Stimulated activated CD8-positive, alpha-beta memory T cell treated with anti-CD3 and anti-CD28 coated beads, Interleukin-4, amount 100 ng/mL, for 48 hours (primary cell): ENCODE measurements around the gene UNC13A.

ENCODE experiments used
- DNase-seq: peaks from one replicate; pipeline ENCODE4 v3.0.0-alpha.2; 2020

UNC13A gene

GRCh38 chr19:17624314-17624991 is 63.7 kb downstream of the UNC13A start:
- DNase-seq: no peak

GRCh38 chr19:17623224-17623935 is 64.8 kb downstream of the UNC13A start:
- no peak for DNase-seq

- no peak for DNase-seq
Observed at GRCh38 chr19:17620696-17621095, 67.5 kb downstream of the UNC13A start.

GRCh38 chr19:17618936-17619335 is 69.2 kb downstream of the UNC13A start:
- DNase-seq: no peak

- no peak for DNase-seq
Observed at GRCh38 chr19:17618281-17618903, 69.8 kb downstream of the UNC13A start.

GRCh38 chr19:17617807-17618192 is 70.4 kb downstream of the UNC13A start:
- no peak for DNase-seq

GRCh38 chr19:17616961-17617806 is 71.0 kb downstream of the UNC13A start:
- DNase-seq: peak; percentile 36

- DNase-seq: no peak
Observed at GRCh38 chr19:17616686-17616960, 71.5 kb downstream of the UNC13A start.

- no peak for DNase-seq
Observed at GRCh38 chr19:17615889-17616685, 72.1 kb downstream of the UNC13A start.

- no peak for DNase-seq
Observed at GRCh38 chr19:17614476-17614875, 73.7 kb downstream of the UNC13A start.

GRCh38 chr19:17611462-17612244 is 76.5 kb downstream of the UNC13A start:
- DNase-seq: no peak

- no peak for DNase-seq
Observed at GRCh38 chr19:17610384-17610783, 77.8 kb downstream of the UNC13A start.

- no peak for DNase-seq
Observed at GRCh38 chr19:17607936-17608335, 80.2 kb downstream of the UNC13A start.

GRCh38 chr19:17606590-17607185 is 81.5 kb downstream of the UNC13A start:
- no peak for DNase-seq

- peak; percentile 89 for DNase-seq
Observed at GRCh38 chr19:17605761-17606589, 82.2 kb downstream of the UNC13A start.

- no peak for DNase-seq
Observed at GRCh38 chr19:17605117-17605516, 83.0 kb downstream of the UNC13A start.

GRCh38 chr19:17604372-17605025 is 83.7 kb downstream of the UNC13A start:
- no peak for DNase-seq

GRCh38 chr19:17602872-17603510 is 85.2 kb downstream of the UNC13A start:
- DNase-seq: no peak

GRCh38 chr19:17602217-17602616 is 85.9 kb downstream of the UNC13A start:
- no peak for DNase-seq
